Thoracic aorta (tissue), 2 donors: ENCODE results near the gene C1orf50. TPM values are rescaled to one million over a fixed set of nuclear protein-coding genes. Genes with fewer than 3 reads are reported as not detected.

Experiments
- ATAC-seq: fragments of 150-250 bp; one replicate; pipeline ENCODE4 v1.8.0; 2017; ENCODE audit warnings: low read depth; ENCODE audit not compliant: insufficient number of reproducible peaks, low FRiP score
- DNase-seq: peaks from one replicate; pipeline ENCODE4 v3.0.0-alpha.2; 2020; ENCODE audit warnings: low spot score
- H3K27ac ChIP-seq, 2 donors: fragments of 200-600 bp; sonication (generic); 1 replicate in 1 of 2; 2 replicates in 1 of 2; pipeline ENCODE4 v1.5.1; 2016; ENCODE audit warnings: mild to moderate bottlenecking in 2 of 2, moderate library complexity in 2 of 2
- H3K27me3 ChIP-seq: fragments of 200-600 bp; sonication (generic); replicated peaks from 2 replicates; pipeline ENCODE4 v1.6.0; 2016; ENCODE audit warnings: mild to moderate bottlenecking; ENCODE audit not compliant: insufficient read depth
- H3K36me3 ChIP-seq: fragments of 200-600 bp; sonication (generic); one replicate; pipeline ENCODE4 v1.5.1; 2016
- H3K4me1 ChIP-seq, 2 donors: fragments of 200-600 bp; sonication (generic); 1 replicate in 1 of 2; 2 replicates in 1 of 2; pipeline versions ENCODE4 v1.5.1 to v1.6.0; 2016; ENCODE audit warnings: low read depth in 2 of 2, mild to moderate bottlenecking in 1 of 2; ENCODE audit not compliant: control insufficient read depth in 1 of 2
- H3K4me3 ChIP-seq: fragments of 200-600 bp; sonication (generic); 2 replicates; pipeline ENCODE4 v1.5.1; 2016; ENCODE audit warnings: mild to moderate bottlenecking
- H3K9me3 ChIP-seq: fragments of 200-600 bp; sonication (generic); 2 replicates; pipeline ENCODE4 v1.5.1; 2016
- total RNA-seq, 2 donors: library from RNA; depleted of rRNA; stranded (reverse); fragments of >200 nt; gene quantifications; one replicate each; pipeline versions ENCODE4 v1.1.0 to v1.2.3, GENCODE V29; 2016
- TF ChIP-seq, protein P1 (sequence below): fragments of 200-600 bp; sonication (generic); IDR thresholded peaks from one replicate; pipeline ENCODE4 v1.5.1; 2019; ENCODE audit warnings: antibody characterized with exemption

The C1orf50 gene
- total RNA-seq, 2 donors from 2014 or later, result 4.1 to 4.3 TPM

DNA sequence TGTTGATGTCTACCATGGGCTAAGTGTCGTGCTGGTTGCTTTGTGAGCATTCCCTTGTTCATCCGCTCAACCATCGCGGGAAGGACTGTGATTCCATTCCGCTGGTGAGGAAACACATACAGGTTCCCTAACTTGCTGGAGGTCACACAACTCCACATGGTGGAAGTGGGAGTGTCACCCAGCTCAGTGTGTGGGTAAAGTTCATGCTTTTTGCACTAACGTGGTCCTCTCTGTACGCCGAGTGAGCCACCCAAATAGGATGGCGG lies 23.0 kb upstream of the C1orf50 start:
- TF ChIP-seq, protein P1, sequence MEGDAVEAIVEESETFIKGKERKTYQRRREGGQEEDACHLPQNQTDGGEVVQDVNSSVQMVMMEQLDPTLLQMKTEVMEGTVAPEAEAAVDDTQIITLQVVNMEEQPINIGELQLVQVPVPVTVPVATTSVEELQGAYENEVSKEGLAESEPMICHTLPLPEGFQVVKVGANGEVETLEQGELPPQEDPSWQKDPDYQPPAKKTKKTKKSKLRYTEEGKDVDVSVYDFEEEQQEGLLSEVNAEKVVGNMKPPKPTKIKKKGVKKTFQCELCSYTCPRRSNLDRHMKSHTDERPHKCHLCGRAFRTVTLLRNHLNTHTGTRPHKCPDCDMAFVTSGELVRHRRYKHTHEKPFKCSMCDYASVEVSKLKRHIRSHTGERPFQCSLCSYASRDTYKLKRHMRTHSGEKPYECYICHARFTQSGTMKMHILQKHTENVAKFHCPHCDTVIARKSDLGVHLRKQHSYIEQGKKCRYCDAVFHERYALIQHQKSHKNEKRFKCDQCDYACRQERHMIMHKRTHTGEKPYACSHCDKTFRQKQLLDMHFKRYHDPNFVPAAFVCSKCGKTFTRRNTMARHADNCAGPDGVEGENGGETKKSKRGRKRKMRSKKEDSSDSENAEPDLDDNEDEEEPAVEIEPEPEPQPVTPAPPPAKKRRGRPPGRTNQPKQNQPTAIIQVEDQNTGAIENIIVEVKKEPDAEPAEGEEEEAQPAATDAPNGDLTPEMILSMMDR, result no peak

GRCh38 chr1:42745851-42746250 lies 21.2 kb upstream of the C1orf50 start:
- no peaks in the 10 kb centered on the region for H3K27me3 ChIP-seq
- DNase-seq (no peak), ATAC-seq (no peak)
- H3K4me3 ChIP-seq, result no peak overlapping the region
- no peaks in the 10 kb centered on the region for H3K9me3 ChIP-seq
- TF ChIP-seq, protein P1, result no peak
- H3K4me1 ChIP-seq, result no peaks in the 10 kb centered on the region
- H3K27ac ChIP-seq, result no peak overlapping the region
- peaks cover 32% of the 10 kb centered on the region for H3K36me3 ChIP-seq

More for the DNA sequence above, 23.0 kb upstream of the C1orf50 start:
- Histone ChIP-seq H3K27ac (no peak overlapping the region), H3K27me3 (no peaks in the 10 kb centered on the region), H3K4me3 (no peak overlapping the region), H3K36me3 (peaks cover 23% of the 10 kb centered on the region), H3K4me1 (no peaks in the 10 kb centered on the region), H3K9me3 (no peaks in the 10 kb centered on the region)
- DNase-seq, result no peak
- ATAC-seq, result no peak

DNA sequence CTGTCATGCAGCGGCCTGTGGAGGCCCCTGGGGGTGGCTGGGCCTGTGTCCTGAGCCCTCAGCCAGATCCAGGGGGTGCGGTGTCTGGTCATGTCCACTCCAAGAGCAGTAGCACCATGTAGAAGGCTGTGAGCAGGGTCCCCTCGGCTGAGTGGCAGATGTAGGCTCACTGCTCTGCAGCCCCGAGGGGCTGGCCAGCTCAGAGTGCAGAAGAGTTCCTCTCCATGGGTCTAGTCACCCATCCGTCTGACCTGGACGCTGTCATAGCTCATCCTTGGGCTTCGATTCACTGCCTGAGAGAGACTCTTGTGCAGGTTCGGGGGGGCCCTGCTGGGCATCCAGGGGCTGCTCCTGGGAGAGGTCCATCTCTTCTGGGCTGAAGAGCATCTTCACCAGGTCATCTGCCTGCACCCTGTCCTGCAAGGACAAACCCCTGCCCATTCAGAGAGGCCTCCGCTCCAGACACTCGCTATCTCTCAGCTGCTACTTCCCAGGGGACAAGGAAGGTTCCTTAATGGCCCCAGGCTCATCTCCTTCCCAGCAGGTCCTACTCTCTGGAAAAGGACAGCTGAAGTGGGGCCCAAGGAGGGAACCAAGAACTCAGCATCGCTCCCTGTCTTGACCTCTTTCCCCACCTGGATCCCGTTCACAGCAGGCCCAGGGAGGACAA lies 20.5 kb upstream of the C1orf50 start:
- ATAC-seq (no peak), DNase-seq (no peak)
- TF ChIP-seq, protein P1, result no peak
- H3K27me3 ChIP-seq, result no peaks in the 10 kb centered on the region
- no peaks in the 10 kb centered on the region for H3K4me1 ChIP-seq
- no peaks in the 10 kb centered on the region for H3K9me3 ChIP-seq
- peaks cover 33% of the 10 kb centered on the region for H3K36me3 ChIP-seq
- H3K27ac ChIP-seq, result no peak overlapping the region
- no peak overlapping the region for H3K4me3 ChIP-seq

- TF ChIP-seq, protein P1, result peak; percentile 35
- H3K27ac ChIP-seq, result no peak overlapping the region
- no peak overlapping the region for H3K4me3 ChIP-seq
- ATAC-seq, result no peak
- H3K9me3 ChIP-seq, result no peaks in the 10 kb centered on the region
- DNase-seq, result no peak
- no peaks in the 10 kb centered on the region for H3K27me3 ChIP-seq
- H3K36me3 ChIP-seq, result peaks cover 39% of the 10 kb centered on the region
- no peaks in the 10 kb centered on the region for H3K4me1 ChIP-seq
Measured at GRCh38 chr1:42747125-42747524, 19.9 kb upstream of the C1orf50 start.

- no peaks in the 10 kb centered on the region for H3K27me3 ChIP-seq
- no peak for ATAC-seq
- no peak for DNase-seq
- H3K4me1 ChIP-seq, result no peaks in the 10 kb centered on the region
- no peaks in the 10 kb centered on the region for H3K9me3 ChIP-seq
- H3K36me3 ChIP-seq, result peaks cover 46% of the 10 kb centered on the region
- H3K27ac ChIP-seq, result no peak overlapping the region
- H3K4me3 ChIP-seq, result no peak overlapping the region
- TF ChIP-seq, protein P1, result no peak
Measured at GRCh38 chr1:42748021-42748420, 19.0 kb upstream of the C1orf50 start.
